Endometrial microvascular endothelial cells (primary cell): ENCODE measurements around the gene MCF2L2. TPM values are rescaled to one million over a fixed set of nuclear protein-coding genes. Genes with fewer than 3 reads are reported as not detected.
"Not testable (repeated sequence)": the region's sequence is repeated elsewhere in the genome, so short reads cannot be mapped to it uniquely, and the experiment has no call there.

Experiments
- in situ Hi-C: cut with HindIII; loops from 2 replicates; pipeline ENCODE4 v1.10.0; 2017; ENCODE audit warnings: low sequenced_read_pairs, low pct_unique_long_range_greater_than_20kb; ENCODE audit errors: inconsistent ontology term
- total RNA-seq: library from RNA; depleted of rRNA; stranded (reverse); fragments of >200 nt; gene quantifications from one replicate; pipeline ENCODE4 v1.2.3, GENCODE V29; 2015; ENCODE audit errors: inconsistent ontology term

The MCF2L2 gene
- total RNA-seq, 1 donor from 2014 or later: 1.5 TPM

DNA sequence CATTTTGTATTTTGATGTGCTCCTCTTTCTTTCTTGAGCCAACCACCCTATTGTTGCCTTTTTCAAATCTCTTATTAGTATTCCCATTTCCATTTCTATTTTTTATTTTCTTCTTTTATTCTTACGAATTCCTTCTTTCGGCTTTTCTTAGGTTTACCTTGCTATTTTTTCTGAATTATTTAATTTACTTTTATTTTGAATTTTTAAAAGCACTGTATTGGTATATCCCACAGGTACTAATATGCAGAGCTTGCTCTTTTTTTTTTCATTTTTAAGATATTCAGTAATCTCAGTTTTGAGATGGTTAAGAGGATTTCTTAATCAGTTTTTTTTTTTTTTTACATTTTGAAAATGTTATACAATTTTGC, 18.4 kb upstream of the MCF2L2 start:
- in situ Hi-C loops: no loop called here

- in situ Hi-C loops: no loop called here
These were observed 16.3 kb upstream of the MCF2L2 start for GRCh38 chr3:183444748-183445147.

DNA sequence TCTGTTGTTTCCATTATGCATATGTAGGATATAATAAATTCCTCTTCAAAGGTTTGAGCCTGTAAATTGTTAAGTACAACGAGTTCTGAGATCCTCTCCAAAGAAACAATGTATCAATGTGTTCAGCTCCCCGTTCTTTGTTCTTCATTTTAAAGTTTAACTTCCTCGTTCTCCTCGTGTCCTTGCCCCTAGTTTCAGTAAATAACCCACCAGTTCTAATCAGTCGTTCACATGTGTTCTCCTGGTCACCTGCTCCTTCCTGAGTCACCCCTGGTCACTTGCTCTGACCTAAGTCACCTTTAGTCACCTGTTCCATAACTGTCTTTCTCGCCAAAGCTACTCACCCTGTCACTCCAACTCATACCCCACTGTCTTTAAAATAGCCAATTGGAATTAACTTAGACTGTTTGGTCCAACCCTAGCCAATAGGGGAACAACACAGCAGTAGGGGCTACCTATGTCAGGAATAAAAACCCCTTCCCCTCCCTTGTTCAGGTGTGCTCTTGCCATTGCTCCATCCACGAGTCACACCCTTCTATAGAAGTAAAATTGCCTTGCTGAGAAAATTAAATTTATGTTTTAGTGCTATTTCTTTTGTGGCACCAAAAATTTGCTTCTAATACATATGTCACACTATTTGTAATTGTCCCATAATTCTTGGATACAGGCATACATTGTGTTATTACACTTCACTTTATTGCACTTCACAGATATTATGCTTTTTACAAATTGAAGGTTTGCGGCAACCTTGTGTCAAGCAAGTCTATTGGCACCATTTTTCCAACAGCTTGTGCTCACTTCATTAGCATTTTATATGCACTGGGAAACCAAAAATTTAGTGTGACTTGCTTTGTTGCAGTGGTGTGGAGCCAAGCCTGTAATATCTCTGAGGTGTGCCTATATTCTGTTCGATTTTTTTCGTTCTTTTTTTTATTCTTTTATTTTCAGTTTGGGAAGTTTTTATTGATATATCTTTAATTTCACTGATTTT, 15.3 kb upstream of the MCF2L2 start:
- in situ Hi-C loops: no loop called here

DNA sequence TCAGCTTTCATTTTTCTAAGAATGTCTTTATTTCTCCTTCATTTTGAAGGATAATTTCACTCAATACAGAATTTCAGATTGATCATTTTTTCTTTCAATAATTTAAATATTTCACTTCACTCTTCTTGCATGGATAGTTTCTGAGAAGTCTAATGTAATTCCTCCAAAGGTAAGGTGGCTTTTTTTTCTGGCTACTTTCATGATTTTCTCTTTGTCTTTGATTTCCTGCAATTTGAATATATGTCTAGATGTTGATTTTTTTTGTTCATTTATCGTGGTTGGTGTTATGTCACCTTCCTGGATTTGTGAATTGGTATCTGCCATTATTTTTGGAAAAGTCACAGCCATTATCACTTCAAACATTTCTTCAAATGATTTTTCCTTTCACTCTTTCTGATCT, 14.6 kb upstream of the MCF2L2 start:
- in situ Hi-C loops: no loop called here

- in situ Hi-C loops: not testable (repeated sequence)
These were observed 12.1 kb upstream of the MCF2L2 start for GRCh38 chr3:183440521-183440920.

GRCh38 chr3:183439515-183439914, 11.1 kb upstream of the MCF2L2 start:
- in situ Hi-C loops: no loop called here

- in situ Hi-C loops: no loop called here
These were observed 10.3 kb upstream of the MCF2L2 start for GRCh38 chr3:183438735-183439134.

DNA sequence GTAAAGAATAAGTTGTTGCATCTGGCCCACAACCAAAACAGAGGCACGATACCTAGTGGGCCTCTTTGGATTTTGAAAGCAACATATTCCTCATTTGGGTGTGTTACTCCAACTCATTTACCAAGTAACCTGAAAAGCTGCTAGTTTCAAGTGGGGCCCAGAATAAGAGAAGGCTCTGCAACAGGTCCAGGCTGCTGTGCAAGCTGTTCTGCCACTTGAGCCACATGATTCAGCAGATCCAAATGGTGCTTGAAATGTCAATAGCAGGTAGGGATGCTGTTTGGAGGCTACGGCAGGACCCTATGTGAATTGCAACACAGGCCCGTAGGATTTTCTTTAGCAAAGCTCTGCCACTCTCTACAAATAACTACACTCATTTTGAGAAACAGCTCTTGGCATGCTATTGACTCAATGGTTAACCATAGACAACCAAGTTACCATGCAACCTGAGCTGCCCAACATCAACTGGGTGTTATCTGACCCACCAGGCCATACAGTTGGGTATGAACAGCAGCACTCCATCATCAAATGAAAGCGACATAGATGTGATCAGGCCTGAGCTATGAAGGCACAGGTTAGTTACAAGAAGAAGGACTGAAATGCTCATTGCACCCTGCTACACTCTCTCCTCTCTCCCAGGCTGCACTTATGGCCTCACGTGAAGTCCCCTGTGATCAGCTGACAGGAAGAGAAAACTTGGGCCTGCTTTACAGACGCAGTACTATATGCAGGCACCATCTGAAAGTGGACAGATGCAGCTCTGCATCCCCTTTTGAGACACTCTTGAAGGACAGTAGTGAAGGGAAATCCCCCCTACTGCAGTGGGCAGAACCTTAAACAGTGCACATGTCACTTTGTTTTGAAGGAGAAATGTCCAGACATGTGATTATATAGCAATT, 9.5 kb upstream of the MCF2L2 start:
- in situ Hi-C loops: no loop called here

GRCh38 chr3:183437061-183437460, 8.6 kb upstream of the MCF2L2 start:
- in situ Hi-C loops: no loop called here

DNA sequence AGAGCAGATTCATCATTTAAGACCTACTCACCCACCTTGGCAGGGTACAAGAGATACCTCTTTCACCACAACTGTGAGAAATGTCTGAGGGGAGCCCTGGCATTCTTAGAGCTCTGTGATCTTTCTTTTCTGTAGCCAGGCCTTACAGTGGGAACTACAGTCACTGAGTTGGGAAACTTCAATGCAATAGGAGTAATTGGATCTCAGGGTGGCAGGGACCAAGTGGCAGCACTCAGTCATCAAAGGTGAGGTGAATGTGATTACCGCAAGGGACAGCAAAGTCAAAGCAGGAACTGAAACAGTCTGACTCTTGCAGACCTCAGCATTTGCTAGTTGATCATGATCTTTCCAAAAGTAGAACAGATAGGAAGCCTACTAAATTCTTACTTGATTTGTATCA, 7.2 kb upstream of the MCF2L2 start:
- in situ Hi-C loops: no loop called here

DNA sequence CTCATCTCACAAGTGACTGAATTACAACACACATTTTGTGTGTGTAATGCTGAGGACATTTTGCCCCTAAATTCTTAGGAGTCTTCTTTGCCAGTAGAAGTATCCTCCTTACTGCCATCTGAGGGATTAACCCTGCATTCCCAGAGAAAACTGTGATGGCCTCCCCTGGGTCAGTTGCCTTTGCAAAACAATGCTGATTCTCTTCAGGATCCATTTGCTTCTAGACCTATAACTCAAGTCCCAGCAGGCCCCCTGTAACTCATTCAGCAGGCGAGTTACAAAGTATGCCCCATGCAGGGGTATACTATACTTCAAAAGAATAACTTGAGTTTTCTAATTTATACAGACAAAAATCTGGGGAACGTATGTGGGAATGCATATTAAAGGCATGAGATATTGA, 6.6 kb upstream of the MCF2L2 start:
- in situ Hi-C loops: no loop called here

DNA sequence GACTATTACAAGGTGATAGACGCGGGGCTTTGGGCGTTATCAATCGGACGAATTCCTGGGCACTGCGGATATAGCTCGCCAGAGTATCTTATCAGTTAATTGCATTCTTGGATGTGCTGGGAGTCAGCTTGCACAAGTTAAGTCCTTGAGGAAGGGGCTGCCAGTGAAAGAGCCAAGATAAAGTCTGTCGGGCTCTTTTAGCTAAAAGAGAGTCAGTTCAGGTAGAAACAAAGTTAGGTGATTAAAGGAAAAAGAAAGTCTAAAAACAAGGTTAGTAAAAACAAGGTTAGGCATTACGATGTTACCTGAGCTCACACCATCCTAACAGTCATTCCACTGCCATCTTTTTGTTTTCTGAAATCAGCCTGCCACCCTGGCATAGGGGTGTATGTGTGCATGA, 6.1 kb upstream of the MCF2L2 start:
- in situ Hi-C loops: no loop called here

GRCh38 chr3:183430325-183430957, 2.0 kb upstream of the MCF2L2 start:
- in situ Hi-C loops: no loop called here

DNA sequence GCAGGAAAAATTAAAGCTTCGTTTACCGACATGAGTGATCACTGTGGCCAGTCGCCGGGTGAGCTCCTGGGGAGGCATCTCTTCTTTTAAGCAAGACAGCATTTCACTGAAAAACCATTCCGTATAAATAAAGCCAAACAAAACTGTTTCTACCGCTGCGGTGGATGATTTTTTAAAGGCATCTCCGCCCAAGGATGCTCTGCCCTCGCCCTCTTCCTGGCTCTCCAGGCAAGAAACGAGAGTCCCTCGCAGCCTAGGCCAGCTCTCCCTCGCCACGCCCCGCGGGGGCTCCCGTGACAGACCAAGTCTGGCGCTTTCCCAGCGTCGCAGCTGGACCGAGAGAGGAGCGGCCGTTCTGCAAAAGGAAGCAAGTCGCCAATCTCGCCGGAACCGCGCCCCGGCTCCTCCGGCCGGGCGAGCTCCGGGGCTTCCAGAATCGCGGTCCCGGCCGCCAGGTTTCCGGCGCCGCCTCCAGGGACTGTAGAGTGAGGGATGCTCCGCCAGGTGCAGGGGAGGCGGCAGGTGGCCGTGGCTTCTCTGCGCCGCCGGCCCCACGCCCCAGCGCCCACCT, 458 bp downstream of the MCF2L2 start:
- in situ Hi-C loops: no loop called here

DNA sequence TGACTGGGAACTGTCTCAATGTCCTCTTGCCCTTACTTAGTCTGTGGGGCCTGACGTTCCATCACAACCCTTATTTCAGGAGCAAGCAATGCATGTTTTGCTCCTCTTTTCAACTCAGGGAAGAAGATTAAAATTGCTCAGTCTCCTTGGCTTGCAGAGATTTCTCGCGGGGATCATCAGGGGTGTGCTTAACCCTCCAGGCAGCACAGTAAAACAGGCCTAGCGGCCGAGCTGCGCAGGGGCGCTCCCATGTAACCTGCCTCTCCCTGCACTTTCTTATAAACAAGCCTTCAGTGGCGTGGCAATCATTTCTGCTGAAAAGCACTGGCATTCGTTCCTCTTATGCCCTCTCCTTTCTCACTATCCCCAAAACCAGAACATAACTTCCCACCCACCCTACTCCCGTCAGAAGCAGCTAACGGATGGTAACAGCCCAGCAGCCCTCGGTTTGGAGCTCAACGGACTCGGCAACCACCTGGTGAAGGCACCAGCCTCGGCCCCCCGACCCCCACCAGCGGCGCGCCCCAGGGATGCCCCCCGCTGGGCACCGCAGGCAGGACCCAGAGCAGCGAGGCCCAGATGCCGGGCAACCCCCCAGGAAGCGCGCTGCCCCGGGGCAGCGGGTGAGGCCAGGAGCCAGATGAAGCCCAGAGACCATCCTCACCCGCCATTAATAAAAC, 1.1 kb downstream of the MCF2L2 start:
- in situ Hi-C loops: no loop called here

DNA sequence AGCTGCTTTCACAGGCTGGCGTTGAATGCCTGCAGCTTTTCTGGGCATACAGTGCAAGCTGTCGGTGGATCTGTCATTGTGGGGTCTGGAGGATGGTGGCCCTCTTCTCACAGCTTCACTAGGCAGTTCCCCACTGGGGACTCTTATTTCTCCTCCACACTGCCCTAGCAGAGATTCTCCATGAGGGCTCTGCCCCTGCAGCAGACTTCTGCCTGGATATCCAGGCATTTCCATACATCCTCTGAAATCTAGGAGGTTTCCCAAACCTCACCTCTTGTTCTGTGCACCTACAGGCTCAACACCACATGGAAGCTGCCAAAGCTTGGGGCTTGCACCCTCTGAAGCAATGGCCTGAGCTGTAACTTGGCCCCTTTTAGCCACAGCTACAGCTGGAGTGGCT, 9.6 kb downstream of the MCF2L2 start:
- in situ Hi-C loops: not testable (repeated sequence)

- in situ Hi-C loops: no loop called here
These were observed 17.1 kb downstream of the MCF2L2 start for GRCh38 chr3:183411216-183411922.

DNA sequence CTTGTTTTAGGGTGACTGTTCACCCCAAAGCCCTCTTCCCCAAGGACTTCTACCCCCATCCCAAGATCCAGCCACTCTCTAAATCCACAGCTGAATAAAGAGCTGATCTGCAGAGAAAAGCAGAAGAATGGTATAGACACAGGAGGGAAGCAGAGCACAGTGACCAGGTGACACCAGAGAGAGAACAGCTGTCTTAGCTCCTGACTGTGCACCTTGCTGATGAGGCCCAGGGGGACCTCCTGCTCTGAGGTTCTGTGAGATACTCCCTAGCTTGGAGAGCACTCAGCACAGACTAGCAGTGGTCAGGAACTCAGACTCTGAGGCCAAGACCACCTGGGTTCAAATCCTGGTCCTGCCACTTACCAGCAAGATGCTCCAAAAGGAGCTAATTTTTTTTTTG, 17.7 kb downstream of the MCF2L2 start:
- in situ Hi-C loops: no loop called here
